ENCODE data around the gene FANCD2.
"Not testable (repeated sequence)": the region's sequence is repeated elsewhere in the genome, so short reads cannot be mapped to it uniquely, and the experiment has no call there.

The FANCD2 gene

DNA sequence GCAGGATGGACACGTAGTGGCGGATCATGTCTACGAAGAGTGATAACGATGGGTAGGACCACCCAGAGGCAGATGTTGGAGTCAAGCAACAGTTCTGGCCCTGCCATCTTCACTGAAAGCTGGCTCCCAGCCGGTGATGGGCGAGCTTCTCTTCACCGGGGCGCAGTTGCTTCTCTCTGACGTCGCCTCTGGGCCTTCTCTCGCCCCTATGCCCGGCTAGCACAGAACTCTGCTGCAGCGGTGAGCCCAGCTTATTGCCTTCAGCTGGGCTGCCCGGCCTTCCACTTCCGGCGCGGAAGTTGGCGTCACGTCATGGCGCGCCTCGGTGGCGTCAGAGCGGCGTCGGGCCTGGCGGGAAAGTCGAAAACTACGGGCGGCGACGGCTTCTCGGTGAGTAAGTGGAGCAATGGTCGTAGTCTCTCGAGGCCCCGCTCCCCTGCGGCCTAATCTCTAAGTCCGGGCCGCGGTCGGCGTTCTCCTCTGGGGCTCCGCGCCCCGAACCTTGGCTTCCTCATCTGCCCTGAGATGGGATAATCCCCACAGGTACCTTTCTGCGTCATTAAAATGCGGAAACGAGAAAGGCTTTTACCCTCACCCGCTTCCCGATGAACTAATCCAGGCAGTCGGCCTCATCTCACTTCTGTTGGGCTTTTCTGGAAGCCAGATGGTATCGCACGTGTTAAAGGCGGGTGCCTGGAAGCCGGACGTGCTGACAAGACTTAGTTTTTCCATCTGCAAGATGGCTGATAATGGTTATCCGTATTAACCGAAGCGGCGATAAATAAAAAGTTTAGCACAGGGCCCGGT is at the start of gene FANCD2:
Gene FANCD2, plus strand, starts transcription at position 354 of the 807 bp plus-strand sequence. CDS start 2,221 bp downstream, outside the sequence.
- DNase-seq: peak; percentile 50

DNA sequence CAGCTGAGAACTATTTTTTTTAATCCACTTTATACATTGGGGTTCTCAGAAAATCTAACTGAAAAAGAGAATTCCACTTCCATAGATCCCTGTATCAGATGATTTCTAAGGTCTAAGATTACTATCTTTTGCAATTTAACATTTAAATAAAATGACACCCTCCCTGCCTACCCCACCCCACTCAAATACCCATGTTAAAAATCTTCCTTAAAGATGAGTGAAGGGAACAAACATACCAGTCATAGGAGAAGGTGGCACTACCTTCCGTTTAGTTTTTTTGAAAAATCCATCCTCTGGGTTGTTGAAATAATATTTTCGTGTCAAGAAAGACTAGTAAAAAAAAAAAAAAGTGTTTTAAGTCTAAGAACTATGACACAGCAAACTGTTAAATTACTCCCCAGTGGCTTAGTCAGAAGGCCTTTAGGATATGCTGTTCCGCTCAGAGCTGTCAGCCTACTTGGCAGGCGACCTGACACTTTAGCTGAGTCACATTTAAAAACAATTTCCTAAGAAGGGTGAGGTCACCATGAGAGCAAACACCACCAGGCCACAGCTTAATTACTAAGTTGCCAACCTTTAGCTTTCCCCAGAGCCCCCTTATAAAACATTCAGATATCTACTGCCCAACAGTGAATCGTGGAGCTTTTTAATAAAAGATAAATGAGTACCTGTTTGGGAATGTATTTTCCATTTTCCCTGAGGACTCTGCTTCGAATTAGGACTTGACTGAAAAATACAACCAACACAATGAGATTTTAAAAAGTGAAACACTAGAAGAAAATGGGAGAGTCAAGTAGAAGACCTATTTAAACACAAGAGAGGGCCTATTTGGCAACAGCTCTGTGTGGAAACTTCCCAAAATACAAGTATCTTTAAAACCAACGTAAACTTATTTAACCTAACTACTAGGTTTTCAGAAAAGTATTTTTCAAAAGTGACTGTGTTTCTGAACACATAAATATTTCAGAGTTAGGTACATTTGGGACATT is 49.2 kb upstream of the FANCD2 start:
- no peak for DNase-seq

- no peak for DNase-seq
Measured at GRCh38 chr3:9978710-9979305, 47.4 kb upstream of the FANCD2 start.

DNA sequence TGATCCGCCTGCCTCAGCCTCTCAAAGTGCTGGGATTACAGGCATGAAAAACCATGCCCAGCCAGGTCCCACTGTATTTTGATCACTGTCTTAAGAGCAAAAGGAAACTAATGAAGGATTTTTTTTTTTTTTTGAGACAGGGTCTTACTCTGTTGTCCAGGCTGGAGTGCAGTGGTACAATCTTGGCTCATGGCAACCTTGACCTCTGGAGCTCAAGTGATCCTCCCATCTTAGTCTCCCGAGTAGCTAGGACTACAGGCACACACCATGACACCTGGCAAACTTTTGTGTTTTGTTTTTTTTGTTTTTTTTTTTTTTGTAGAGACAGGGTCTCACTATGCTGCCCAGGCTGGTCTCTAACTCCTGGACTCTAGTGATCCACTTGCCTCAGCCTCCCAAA is 46.0 kb upstream of the FANCD2 start:
- no peak for DNase-seq

GRCh38 chr3:9986230-9986725 is 40.0 kb upstream of the FANCD2 start:
- DNase-seq: no peak

DNA sequence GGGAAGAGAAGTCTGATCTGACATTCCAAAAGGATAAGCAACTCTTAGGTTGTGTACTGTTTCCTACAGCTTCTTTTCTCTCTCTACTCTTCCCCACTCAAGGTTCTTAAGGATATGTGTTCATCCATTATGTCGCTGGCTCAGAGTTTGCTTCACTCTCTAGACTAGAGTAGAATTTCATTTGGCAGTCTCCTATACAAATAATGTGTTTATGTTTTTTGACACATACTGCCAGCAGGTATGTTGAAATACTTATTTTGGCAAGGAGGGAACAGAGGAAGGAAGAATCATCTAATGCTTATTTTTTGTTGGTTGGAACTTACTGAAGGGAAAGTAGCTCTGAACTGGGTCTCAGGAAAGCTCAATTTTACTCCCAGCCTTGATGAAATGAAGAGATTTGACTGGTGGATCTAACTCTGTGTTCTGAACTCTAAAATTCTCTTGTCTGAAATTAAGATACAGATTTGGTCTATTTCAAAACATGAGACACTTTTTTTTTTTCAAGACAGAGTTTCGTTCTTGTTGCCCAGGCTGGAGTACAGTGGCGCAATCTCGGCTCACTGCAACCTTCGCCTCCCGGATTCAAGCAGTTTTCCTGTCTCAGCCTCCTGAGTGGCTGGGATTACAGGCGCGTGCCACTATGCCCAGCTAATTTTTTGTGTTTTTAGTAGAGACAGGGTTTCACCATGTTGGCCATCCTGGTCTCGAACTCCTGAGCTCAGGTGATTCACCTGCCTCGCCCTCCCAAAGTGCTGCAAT is 32.0 kb upstream of the FANCD2 start:
- no peak for DNase-seq

DNA sequence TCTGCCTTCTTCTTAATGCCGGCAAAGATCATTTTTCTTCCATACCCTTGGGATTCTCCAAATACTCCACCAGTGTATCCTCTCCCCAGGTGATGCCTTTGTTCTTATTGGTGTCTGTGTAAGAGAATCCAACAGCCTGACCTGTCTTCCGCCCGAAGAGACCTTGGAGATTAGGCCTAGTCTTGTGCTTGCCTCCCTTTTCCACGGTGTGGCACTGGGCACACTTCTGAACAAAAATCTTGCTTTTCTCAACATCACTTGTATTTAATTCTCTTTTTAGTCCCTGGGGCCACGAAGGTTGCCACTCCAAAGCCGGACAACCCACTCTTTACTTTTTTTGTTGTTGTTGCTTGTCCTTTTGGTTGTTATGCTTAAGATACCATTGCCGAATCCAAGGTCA is 25.6 kb upstream of the FANCD2 start:
- DNase-seq: no peak

DNA sequence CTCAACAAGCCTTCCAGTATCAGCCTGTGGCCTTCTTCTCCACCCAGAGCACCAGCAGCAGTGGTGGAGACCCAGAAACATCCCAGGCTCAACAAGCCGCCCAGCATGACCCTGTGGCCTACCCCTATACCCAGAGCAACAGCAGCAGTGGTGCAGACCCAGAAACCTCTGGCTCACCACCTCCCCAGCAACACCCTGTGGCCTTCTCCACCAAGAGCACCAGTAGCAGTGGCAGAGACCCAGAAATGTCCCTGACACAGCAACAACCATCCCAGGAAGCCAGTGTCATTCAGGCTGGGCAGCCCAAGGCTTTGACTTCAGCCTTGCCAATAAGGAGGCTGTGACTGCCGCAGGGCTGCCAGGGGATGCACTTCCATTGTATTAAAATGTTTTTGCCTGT is 23.3 kb upstream of the FANCD2 start:
- no peak for DNase-seq

DNA sequence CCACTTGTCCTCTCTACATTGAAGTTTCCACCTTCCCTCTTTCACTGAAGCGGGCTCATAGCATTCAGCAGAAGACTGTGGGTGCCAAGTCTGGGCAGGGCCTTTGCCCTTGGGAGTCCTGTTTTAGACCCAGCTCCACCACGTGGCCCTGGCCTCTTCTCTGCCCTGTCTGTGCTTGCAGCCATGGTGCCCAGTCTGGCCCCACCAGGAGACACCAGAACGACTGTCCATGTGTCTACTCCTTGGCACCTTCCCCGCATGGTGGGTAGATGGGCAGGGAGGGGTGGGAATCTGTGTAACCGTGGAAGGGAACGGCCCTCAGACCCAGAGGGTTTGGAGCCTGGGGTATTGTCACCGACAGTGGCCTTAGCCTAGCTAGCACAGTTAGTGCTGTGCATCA is 21.7 kb upstream of the FANCD2 start:
- no peak for DNase-seq

GRCh38 chr3:10004960-10005564 is 21.2 kb upstream of the FANCD2 start:
- no peak for DNase-seq

DNA sequence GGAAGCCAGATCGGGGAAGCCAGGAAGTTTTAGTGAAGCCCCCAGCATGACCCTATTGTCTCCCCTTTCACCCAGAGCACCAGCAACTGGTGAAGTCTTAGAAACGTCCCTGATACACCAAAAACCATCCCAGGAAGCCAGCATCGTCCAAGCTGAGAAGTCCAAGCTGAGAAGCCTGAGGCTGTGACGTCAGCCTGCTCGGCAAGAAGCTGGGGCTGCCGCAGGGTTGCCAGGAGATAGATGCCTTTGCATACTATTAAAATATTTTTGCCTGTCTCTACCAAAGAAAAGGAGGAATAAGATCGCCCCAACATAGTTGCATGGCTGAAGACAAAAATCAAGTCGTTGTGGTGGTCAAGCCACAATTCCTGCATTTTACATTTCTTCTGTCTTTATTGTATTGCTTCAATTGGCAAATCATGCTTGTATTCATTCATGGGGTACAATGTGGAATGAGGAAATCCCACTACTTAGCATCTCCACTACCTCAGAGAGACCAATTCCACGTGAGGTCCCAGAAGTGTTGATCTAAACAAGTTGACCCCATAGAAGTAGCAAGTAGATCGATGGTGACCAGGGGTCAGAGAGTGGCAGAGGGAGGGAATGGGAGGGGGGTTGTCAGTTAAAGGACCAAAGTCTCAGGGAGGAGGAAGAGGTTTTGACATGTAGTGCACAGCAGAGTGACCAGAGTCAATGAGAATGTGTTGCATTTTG is 20.0 kb upstream of the FANCD2 start:
- DNase-seq: no peak

GRCh38 chr3:10006762-10007090 is 19.5 kb upstream of the FANCD2 start:
- DNase-seq: no peak

DNA sequence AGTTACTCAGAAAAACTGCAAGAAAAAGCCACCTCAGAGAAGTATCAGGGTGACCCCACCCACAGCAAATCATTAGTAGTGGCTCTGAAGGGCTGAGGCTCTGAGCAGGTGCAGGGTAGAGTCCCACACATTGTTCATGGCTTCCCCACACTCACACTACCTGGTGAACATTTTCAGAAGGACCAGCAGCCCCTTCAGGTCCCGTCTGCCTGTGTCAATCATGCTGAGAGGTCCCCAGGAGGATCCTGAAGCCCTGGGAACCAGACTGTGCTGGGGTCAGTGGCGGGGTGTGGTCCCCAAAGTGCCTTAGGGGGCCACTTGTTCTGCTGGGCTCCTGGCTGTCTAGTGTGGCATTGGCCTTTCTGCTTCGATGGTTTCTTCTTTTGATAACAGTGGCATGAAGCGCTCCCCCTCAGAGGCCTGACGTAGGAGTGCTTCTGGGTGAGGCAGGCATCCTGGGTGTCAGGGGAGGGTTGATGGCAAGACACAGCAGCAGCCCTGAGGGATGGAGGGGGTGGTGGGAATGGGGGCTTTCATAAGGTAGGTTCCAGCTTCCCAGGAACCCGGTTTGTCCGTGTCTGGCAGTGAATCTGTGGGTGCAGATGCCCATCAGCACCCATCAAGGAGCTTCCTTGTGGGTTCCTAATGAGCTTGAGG is 19.0 kb upstream of the FANCD2 start:
- DNase-seq: no peak

- DNase-seq: not testable (repeated sequence)
Measured at GRCh38 chr3:10008216-10008587, 18.0 kb upstream of the FANCD2 start.

DNA sequence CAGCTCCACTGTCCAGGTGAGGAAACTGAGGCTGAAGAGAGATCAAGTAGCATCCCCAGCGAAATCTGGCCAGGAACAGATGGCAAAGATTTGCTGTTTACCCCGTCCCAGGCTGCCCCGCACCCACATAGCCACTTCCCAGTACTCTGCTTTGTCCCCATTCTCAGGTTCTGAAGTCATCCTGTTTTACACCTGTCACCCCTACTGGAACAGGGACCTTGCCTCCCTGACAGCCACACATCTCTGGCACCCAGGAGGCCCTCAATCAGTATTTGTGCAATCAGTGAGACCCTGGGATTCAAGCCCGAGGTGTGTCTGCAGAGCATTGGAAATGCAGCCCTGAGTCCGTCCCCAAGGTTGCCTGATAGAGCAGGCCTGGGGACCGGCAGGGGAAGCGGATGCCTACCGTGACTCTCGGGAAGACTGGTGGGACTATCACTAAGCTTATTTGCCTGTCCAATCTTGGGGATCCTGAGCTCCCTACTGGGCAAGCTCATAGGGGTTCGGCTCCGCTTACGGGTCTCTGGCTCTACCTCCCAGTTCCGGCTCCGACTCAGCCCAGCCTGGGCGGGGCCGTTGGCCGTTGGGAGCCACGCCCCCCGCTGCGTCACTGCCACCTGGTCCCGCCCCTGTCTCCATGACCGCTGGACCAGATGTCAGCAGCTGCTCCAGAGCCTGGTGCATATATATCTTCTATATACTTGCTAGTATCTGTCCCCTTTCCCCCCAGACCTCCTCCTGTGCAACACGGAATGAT is 17.5 kb upstream of the FANCD2 start:
- peak; percentile 48 for DNase-seq

DNA sequence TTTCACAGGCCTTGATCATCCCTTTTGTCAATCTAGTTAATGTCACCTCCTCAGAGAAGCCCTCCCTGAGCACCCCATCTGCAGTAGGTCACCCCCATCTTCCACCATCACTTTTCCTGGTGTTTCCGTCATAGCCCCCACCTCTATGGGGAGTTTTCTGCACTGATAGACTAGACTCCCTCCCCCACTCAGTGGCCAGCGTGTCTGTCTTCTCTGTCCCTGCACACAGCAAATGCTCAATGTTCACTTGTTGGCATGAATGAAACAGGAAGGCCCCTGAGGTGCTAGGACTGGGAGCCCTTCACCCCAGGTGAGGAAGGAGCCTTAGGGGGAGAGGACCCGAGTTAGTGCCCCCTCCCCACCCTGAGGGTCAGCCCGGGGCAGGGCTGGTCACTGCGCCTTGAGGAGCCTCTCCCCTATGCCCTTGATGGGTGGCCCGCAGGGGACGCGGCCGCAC is 15.8 kb upstream of the FANCD2 start:
- no peak for DNase-seq

GRCh38 chr3:10010878-10011465 is 15.3 kb upstream of the FANCD2 start:
- DNase-seq: peak; percentile 66

- DNase-seq: no peak
Measured at GRCh38 chr3:10011631-10012030, 14.6 kb upstream of the FANCD2 start.

DNA sequence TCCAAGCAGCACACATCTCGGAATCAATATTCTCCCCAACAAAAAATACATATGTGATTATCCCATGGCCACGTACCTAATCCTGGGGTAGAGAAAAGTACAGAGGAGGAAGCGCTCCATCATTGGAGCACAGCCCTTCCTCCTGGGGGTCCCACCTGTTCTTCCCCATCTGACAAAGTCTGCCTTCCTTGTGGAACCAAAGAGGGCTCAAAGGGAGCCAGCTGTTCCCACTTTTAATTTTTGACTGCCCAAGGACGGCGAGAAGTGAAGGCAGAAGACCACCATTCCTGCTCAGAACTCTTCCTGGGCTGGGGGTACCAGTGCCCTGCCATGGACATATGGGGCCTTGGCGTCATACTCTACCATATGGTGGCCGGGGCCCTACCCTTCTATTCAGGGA is 14.1 kb upstream of the FANCD2 start:
- no peak for DNase-seq

DNA sequence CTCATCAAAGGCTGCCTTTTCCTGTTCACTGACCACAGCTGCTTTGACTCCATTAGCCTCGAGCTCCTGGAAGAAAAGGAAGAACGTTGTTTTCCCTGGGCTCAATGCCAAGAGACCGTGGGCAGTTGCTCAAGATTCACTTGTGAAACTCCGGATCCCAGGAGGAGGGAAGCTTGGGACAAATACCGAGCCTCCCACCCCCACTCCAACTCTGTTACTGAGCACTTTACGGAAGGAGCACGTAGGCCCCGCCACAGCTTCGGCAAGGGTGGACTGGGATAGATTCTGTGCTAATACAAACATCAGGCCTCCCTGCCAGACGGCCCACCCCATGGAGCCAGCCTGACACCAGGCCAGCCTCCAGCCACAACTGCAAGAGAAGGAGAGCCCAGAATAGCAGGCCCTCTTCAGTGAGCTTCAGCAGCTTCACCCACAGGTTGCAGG is 10.8 kb upstream of the FANCD2 start:
- DNase-seq: no peak

Data from NCI-H1105 (cell line).